MM.1S (cell line): ENCODE results near the gene RHOA.

ENCODE experiments used
- DNase-seq: peaks from one replicate; pipeline ENCODE4 v3.0.0-alpha.2; 2015
- H2AFZ ChIP-seq: fragments of 300-600 bp; sonication (generic); 2 replicates; pipeline ENCODE4 v1.6.0; 2016; ENCODE audit warnings: antibody characterized with exemption, low read length
- H3F3A ChIP-seq: fragments of 300-600 bp; sonication (generic); 2 replicates; pipeline ENCODE4 v1.6.1; 2016; ENCODE audit warnings: mild to moderate bottlenecking, antibody characterized with exemption, low read length, moderate library complexity, mixed read lengths; ENCODE audit not compliant: insufficient read depth
- H3K27ac ChIP-seq: fragments of 300-600 bp; sonication (generic); 2 replicates; pipeline ENCODE4 v1.5.1; 2016; ENCODE audit warnings: mild to moderate bottlenecking, low read length
- H3K27me3 ChIP-seq: fragments of 300-600 bp; sonication (generic); replicated peaks from 2 replicates; pipeline ENCODE4 v1.6.0; 2016; ENCODE audit warnings: low read length; ENCODE audit not compliant: insufficient read depth
- H3K36me3 ChIP-seq: fragments of 300-600 bp; sonication (generic); replicated peaks from 2 replicates; pipeline ENCODE4 v1.6.1; 2016; ENCODE audit warnings: mild to moderate bottlenecking, low read length, mixed read lengths; ENCODE audit not compliant: insufficient read depth
- H3K4me1 ChIP-seq: fragments of 300-600 bp; sonication (generic); 2 replicates; pipeline ENCODE4 v1.6.1; 2016; ENCODE audit warnings: low read length, mixed read lengths
- H3K4me2 ChIP-seq: fragments of 300-600 bp; sonication (generic); 2 replicates; pipeline ENCODE4 v1.6.0; 2016; ENCODE audit warnings: low read depth, low read length
- H3K4me3 ChIP-seq: fragments of 300-600 bp; sonication (generic); 2 replicates; pipeline ENCODE4 v1.5.1; 2016; ENCODE audit warnings: low read length, mixed read lengths
- H3K79me2 ChIP-seq: fragments of 300-600 bp; sonication (generic); 2 replicates; pipeline ENCODE4 v1.6.1; 2016; ENCODE audit warnings: mixed run types, low read length, mixed read lengths
- H3K9ac ChIP-seq: fragments of 300-600 bp; sonication (generic); 2 replicates; pipeline ENCODE4 v1.6.1; 2016; ENCODE audit warnings: low read length, mixed read lengths
- H3K9me2 ChIP-seq: fragments of 300-600 bp; sonication (generic); replicated peaks from 2 replicates; pipeline ENCODE4 v1.6.1; 2016; ENCODE audit warnings: mild to moderate bottlenecking, low read length, mixed read lengths; ENCODE audit not compliant: insufficient read depth
- H3K9me3 ChIP-seq: fragments of 300-600 bp; sonication (generic); replicated peaks from 2 replicates; pipeline ENCODE4 v1.6.1; 2016; ENCODE audit warnings: mild to moderate bottlenecking, low read length, mixed read lengths; ENCODE audit not compliant: insufficient read depth
- H4K20me1 ChIP-seq: fragments of 300-600 bp; sonication (generic); 2 replicates; pipeline ENCODE4 v1.6.1; 2016; ENCODE audit warnings: mild to moderate bottlenecking, low read length, moderate library complexity, mixed read lengths; ENCODE audit not compliant: insufficient read depth
- EZH2 ChIP-seq: fragments of 300-600 bp; sonication (generic); optimal IDR thresholded peaks from 2 replicates; pipeline ENCODE3; 2017; ENCODE audit warnings: low read depth, mild to moderate bottlenecking, antibody characterized with exemption, low read length, mixed read lengths
- EZH2phosphoT487 ChIP-seq: fragments of 300-600 bp; sonication (generic); IDR thresholded peaks from 2 replicates; pipeline ENCODE4 v1.6.1; 2018; ENCODE audit warnings: antibody characterized with exemption, low read length
- TF ChIP-seq, protein P1 (sequence below): fragments of 300-600 bp; sonication (generic); IDR thresholded peaks from 2 replicates; pipeline ENCODE4 v1.5.1; 2016; ENCODE audit warnings: antibody characterized with exemption, low read length, mixed read lengths

The RHOA gene

DNA sequence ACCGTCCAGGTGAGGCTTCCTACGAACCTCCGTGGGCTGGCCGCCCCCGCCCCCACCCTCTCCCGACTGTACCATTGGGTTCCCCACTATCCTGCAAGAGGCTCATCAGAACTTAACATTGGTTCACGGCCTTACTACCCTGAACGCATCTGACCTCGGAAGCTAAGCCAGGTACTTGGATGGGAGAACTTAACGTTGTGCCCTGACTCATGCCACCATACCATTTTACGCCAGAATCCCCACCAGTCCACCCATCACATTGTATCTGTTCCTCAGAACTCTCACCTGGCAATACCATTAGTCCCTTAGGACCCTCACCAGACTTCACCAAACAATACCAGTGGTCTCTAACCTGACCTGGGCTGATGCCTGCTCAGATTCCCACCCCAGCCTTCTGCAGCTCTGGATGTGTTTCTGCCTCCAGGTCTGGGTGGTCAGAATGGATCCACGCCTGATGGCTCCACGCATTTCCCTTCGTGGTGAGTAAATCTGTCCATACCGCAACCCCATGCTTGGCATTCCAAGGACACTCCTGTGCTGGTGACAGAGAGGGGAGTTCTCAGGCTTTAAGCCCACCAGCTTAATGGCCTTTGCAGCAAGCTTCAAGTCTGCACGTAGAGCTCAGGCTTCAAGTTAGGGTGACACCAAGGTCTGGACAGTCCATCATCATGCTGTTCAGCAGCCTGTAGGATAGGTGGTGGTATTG is 1.0 kb upstream of the RHOA start:
- Histone ChIP-seq H3K79me2 (peaks cover 66% of the 10 kb centered on the region), H3K27me3 (no peaks in the 10 kb centered on the region), H4K20me1 (peaks cover 24% of the 10 kb centered on the region), H3K4me2 (peak overlapping the region; percentile 99), H3F3A (peaks cover 23% of the 10 kb centered on the region), H2AFZ (peak overlapping the region; percentile 26; the same call in 1 of the 2 replicates), H3K9me2 (no peaks in the 10 kb centered on the region), H3K9me3 (no peaks in the 10 kb centered on the region), H3K4me3 (peak overlapping the region; percentile 86), H3K36me3 (no peaks in the 10 kb centered on the region), H3K9ac (peak overlapping the region; percentile 94), H3K4me1 (peaks cover 50% of the 10 kb centered on the region), H3K27ac (peak overlapping the region; percentile 70)
- TF ChIP-seq EZH2phosphoT487: no peak
- TF ChIP-seq EZH2: no peak
- TF ChIP-seq, protein P1, sequence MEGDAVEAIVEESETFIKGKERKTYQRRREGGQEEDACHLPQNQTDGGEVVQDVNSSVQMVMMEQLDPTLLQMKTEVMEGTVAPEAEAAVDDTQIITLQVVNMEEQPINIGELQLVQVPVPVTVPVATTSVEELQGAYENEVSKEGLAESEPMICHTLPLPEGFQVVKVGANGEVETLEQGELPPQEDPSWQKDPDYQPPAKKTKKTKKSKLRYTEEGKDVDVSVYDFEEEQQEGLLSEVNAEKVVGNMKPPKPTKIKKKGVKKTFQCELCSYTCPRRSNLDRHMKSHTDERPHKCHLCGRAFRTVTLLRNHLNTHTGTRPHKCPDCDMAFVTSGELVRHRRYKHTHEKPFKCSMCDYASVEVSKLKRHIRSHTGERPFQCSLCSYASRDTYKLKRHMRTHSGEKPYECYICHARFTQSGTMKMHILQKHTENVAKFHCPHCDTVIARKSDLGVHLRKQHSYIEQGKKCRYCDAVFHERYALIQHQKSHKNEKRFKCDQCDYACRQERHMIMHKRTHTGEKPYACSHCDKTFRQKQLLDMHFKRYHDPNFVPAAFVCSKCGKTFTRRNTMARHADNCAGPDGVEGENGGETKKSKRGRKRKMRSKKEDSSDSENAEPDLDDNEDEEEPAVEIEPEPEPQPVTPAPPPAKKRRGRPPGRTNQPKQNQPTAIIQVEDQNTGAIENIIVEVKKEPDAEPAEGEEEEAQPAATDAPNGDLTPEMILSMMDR: no peak
- DNase-seq: no peak

DNA sequence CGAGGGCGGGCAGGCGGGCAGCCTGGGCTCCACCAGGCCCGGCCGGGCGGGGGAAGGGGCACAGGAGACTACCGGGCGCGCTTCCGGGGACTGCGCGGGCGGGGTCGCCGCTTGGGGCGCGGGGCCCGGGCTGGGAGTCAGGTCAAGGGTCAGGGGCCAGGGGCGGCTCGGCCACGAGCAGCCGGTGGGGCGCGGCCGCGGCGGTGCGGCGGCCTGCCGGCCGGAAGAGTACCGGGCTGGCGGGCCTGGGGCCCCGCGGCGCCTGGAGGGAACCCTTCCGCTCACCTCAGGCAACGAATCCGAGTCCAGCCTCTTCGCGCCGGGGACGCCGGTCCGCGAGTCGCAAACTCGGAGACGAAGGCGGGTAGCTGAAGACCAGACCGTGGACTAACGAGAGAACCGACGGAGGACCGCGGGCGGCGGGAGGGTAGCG is 225 bp downstream of the RHOA start:
- Histone ChIP-seq H4K20me1 (peaks cover 36% of the 10 kb centered on the region), H2AFZ (no peak overlapping the region)

DNA sequence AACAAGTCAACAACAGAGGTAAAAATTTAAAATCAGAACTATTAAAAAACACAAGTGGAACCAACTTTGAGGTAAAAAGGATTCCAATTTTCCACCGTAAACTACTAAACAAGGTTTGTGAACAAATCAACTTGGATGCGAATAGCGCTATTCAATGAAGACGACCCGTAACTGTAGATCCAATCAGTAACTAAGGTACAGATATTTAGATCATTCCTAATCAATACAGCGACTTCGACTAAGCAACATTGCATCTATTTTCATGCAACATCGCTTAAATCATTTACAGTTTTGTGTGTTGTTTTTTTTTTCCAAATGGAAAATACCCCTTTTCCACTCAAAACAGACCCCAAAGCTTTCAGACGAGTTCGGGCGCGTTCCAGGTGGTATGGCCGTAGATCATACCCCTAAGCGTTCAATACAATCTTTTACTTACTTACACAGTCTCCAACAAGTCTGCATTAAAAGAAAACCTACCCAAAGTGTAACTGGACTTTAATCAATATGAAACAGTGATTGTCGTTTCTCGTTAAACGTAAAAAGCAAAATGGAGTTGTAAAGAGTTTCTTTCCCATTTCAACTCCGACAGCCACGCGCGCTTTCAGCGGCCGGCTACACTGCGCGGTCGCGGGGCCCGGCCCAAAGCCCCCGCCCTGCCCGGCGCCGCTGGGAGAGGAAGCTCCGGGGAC is 786 bp downstream of the RHOA start:
- H3K9ac ChIP-seq: peak overlapping the region; percentile 86
- H3K36me3 ChIP-seq: no peaks in the 10 kb centered on the region
- TF ChIP-seq, protein P1: no peak
- no peak for TF ChIP-seq EZH2
- TF ChIP-seq EZH2phosphoT487: no peak
- H3K27ac ChIP-seq: peak overlapping the region; percentile 71; the same call in 1 of the 2 replicates
- no peaks in the 10 kb centered on the region for H3K9me2 ChIP-seq
- H3K4me2 ChIP-seq: peak overlapping the region; percentile 74
- peaks cover 35% of the 10 kb centered on the region for H3K4me1 ChIP-seq
- peaks cover 42% of the 10 kb centered on the region for H4K20me1 ChIP-seq
- no peaks in the 10 kb centered on the region for H3K27me3 ChIP-seq
- no peak overlapping the region for H2AFZ ChIP-seq
- peaks cover 74% of the 10 kb centered on the region for H3K79me2 ChIP-seq
- H3F3A ChIP-seq: peaks cover 24% of the 10 kb centered on the region
- H3K9me3 ChIP-seq: no peaks in the 10 kb centered on the region
- peak overlapping the region; percentile 94 for H3K4me3 ChIP-seq
- DNase-seq: peak; percentile 51

More for the DNA sequence above, 225 bp downstream of the RHOA start:
- Histone ChIP-seq H3K9me3 (no peaks in the 10 kb centered on the region), H3K4me1 (peaks cover 41% of the 10 kb centered on the region), H3K9me2 (no peaks in the 10 kb centered on the region), H3K9ac (peak overlapping the region; percentile 86), H3K27ac (peak overlapping the region; percentile 71; the same call in 1 of the 2 replicates), H3K27me3 (no peaks in the 10 kb centered on the region), H3K4me3 (peak overlapping the region; percentile 94), H3K36me3 (no peaks in the 10 kb centered on the region), H3F3A (peaks cover 24% of the 10 kb centered on the region), H3K79me2 (peaks cover 69% of the 10 kb centered on the region), H3K4me2 (peak overlapping the region; percentile 74)
- DNase-seq: no peak
- TF ChIP-seq, protein P1: no peak
- TF ChIP-seq EZH2 (no peak), EZH2phosphoT487 (no peak)
